ENCODE measurements around the gene VPS45.
"Not testable (repeated sequence)": the region's sequence is repeated elsewhere in the genome, so short reads cannot be mapped to it uniquely, and the experiment has no call there.

VPS45 gene

DNA sequence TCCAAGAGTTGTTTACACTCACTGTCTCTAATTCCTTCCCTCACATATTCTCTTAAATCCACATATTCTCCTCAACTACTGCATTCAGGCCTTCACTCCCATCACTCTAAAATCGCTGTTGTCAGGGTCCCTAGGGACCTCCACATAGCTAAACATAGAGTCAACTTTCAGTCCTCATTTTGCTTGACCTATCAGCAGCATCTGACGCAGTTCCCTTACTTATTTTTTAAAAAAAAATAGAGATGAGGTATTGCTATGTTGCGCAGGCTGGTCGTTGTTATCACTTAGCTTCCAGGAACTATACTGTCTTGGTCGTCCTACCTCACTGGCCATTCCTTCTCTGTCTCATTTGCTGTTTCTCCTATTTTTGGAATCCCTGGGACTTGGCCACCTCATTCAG is 70.5 kb downstream of the VPS45 start:
- no peak for TF ChIP-seq CTCF (conservative IDR thresholded peaks at IDR 0.05; ENCODE audit: control insufficient read depth, insufficient read depth, low read depth, low read length)
- no peak overlapping the region for H3K4me3 ChIP-seq (ENCODE audit: control insufficient read depth, low read depth, low read length)
- no peak for DNase-seq (ENCODE audit: low read depth)

DNA sequence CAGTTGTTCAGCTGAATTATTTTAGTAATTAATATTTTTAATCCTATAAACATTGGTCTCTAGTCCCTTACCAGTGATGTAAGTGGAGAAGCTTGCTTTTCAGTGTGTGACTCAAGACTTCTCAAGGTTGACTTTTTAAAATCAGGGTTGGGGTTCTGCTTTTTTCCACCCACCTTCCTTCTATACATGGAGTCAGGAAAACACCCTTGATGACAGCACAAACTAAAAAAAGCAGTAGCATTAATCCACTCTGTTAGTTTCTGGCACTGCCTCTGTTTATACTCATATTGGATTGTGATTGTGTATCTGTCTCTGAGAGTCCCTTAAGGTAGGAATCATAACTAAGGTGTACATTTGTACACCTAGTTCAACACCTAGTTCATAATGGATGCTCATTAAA is 73.9 kb downstream of the VPS45 start:
- no peak for TF ChIP-seq CTCF (conservative IDR thresholded peaks at IDR 0.05; ENCODE audit: control insufficient read depth, insufficient read depth, low read depth, low read length)
- no peak overlapping the region for H3K4me3 ChIP-seq (ENCODE audit: control insufficient read depth, low read depth, low read length)

GRCh38 chr1:150142083-150142482 is 74.5 kb downstream of the VPS45 start:
- DNase-seq (ENCODE audit: low read depth): no peak
- TF ChIP-seq CTCF (conservative IDR thresholded peaks at IDR 0.05; ENCODE audit: control insufficient read depth, insufficient read depth, low read depth, low read length): no peak

More for the DNA sequence above, 73.9 kb downstream of the VPS45 start:
- no peak for DNase-seq (ENCODE audit: low read depth)

GRCh38 chr1:150144606-150145005 is 77.0 kb downstream of the VPS45 start:
- TF ChIP-seq CTCF (conservative IDR thresholded peaks at IDR 0.05; ENCODE audit: control insufficient read depth, insufficient read depth, low read depth, low read length): no peak
- DNase-seq (ENCODE audit: low read depth): no peak
- H3K4me3 ChIP-seq (ENCODE audit: control insufficient read depth, low read depth, low read length): no peak overlapping the region

More at GRCh38 chr1:150142083-150142482, 74.5 kb downstream of the VPS45 start:
- H3K4me3 ChIP-seq (ENCODE audit: control insufficient read depth, low read depth, low read length): no peak overlapping the region

GRCh38 chr1:150146016-150146415 is 78.4 kb downstream of the VPS45 start:
- DNase-seq (ENCODE audit: low read depth); H3K4me3 ChIP-seq (ENCODE audit: control insufficient read depth, low read depth, low read length): not testable (repeated sequence)

DNA sequence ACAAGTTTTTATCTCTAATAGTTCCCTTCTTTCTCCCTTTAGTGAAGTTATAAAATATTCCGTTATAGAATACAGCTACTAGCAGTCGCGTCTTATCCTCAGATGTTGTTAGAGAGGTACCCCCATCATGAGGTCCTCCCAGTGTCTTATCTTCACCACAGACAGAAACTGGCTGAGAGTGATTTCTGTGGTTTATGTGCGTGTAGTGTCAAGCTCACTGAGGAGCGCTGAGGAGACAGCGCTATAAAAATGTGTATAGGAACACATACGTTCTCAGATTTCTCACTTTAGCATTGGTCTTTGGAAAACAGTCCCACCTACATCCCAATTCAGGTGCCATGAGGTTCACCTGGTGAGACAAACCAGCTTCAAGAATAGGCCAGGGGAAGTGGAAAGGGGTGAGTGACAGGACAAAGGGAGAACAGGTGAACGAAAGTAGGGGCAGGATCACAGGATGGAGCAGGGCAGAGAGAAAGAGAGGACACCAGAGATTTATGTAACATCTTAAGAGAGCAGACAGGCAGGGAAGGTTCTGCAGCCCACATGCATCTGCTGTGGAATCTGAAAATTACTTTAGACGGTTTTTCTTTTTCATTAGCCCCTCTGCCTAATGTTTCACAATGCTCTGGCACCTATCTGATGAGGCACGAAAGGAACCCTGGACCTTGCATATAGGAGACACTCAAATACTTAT is 79.4 kb downstream of the VPS45 start:
- no peak for DNase-seq (ENCODE audit: low read depth)
- H3K4me3 ChIP-seq (ENCODE audit: control insufficient read depth, low read depth, low read length): no peak overlapping the region
- no peak for TF ChIP-seq CTCF (conservative IDR thresholded peaks at IDR 0.05; ENCODE audit: control insufficient read depth, insufficient read depth, low read depth, low read length)

- H3K4me3 ChIP-seq (ENCODE audit: control insufficient read depth, low read depth, low read length): peak overlapping the region; percentile 66
- DNase-seq (ENCODE audit: low read depth): no peak
- no peak for TF ChIP-seq CTCF (conservative IDR thresholded peaks at IDR 0.05; ENCODE audit: control insufficient read depth, insufficient read depth, low read depth, low read length)
These were observed 81.3 kb downstream of the VPS45 start for GRCh38 chr1:150148837-150149270.
